ENCODE measurements around the gene THTPA.

GRCh38 chr14:23559926-23560520 is 4.0 kb downstream of the THTPA start:
- no peak for TF ChIP-seq CTCF (IDR thresholded peaks at IDR 0.05)
- TF ChIP-seq POLR2A (IDR thresholded peaks at IDR 0.05): no peak
- TF ChIP-seq POLR2AphosphoS5 (IDR thresholded peaks at IDR 0.05): no peak
